Activated T-cell treated with anti-CD3 and anti-CD28 coated beads, Interleukin-2, amount 50 U/mL, for 1 hour (primary cell): ENCODE measurements around the gene RAB6D.
"Not testable (repeated sequence)": the region's sequence is repeated elsewhere in the genome, so short reads cannot be mapped to it uniquely, and the experiment has no call there.

ENCODE experiments used
- DNase-seq: peaks from one replicate; pipeline ENCODE4 v3.0.0-alpha.2; 2020

RAB6D gene

GRCh38 chr2:131363213-131363612, 755 bp downstream of the RAB6D start:
- DNase-seq, result not testable (repeated sequence)

- not testable (repeated sequence) for DNase-seq
These were observed 2.2 kb downstream of the RAB6D start for GRCh38 chr2:131361773-131362172.

GRCh38 chr2:131353167-131353697, 10.7 kb downstream of the RAB6D start:
- not testable (repeated sequence) for DNase-seq

GRCh38 chr2:131349021-131349420, 14.9 kb downstream of the RAB6D start:
- DNase-seq, result no peak

- not testable (repeated sequence) for DNase-seq
These were observed 16.9 kb downstream of the RAB6D start for GRCh38 chr2:131347035-131347434.

- DNase-seq, result not testable (repeated sequence)
These were observed 24.7 kb downstream of the RAB6D start for GRCh38 chr2:131339307-131339706.

- DNase-seq, result not testable (repeated sequence)
These were observed 28.6 kb downstream of the RAB6D start for GRCh38 chr2:131335319-131335718.

GRCh38 chr2:131332709-131333108, 31.3 kb downstream of the RAB6D start:
- not testable (repeated sequence) for DNase-seq

GRCh38 chr2:131331000-131331399, 33.0 kb downstream of the RAB6D start:
- DNase-seq, result not testable (repeated sequence)

- no peak for DNase-seq
These were observed 41.8 kb downstream of the RAB6D start for GRCh38 chr2:131322209-131322608.

- DNase-seq, result not testable (repeated sequence)
These were observed 42.6 kb downstream of the RAB6D start for GRCh38 chr2:131321344-131321743.

- DNase-seq, result not testable (repeated sequence)
These were observed 53.0 kb downstream of the RAB6D start for GRCh38 chr2:131311001-131311400.
